Measurements from ENCODE around the gene BAG2.

The BAG2 gene

GRCh38 chr6:57174511-57174907 is 2.4 kb downstream of the BAG2 start:
- no peak for DNase-seq (ENCODE audit: low read depth)

- peak; percentile 38 for DNase-seq (ENCODE audit: low read depth)
Observed at GRCh38 chr6:57177545-57178265, 5.6 kb downstream of the BAG2 start.

GRCh38 chr6:57180596-57180995 is 8.5 kb downstream of the BAG2 start:
- DNase-seq (ENCODE audit: low read depth) = no peak

GRCh38 chr6:57182017-57182432 is 9.9 kb downstream of the BAG2 start:
- no peak for DNase-seq (ENCODE audit: low read depth)

- no peak for DNase-seq (ENCODE audit: low read depth)
Observed at GRCh38 chr6:57183336-57183735, 11.2 kb downstream of the BAG2 start.

- DNase-seq (ENCODE audit: low read depth) = peak; percentile 28
Observed at GRCh38 chr6:57190140-57190539, 18.0 kb downstream of the BAG2 start.

GRCh38 chr6:57193177-57193576 is 21.1 kb downstream of the BAG2 start:
- no peak for DNase-seq (ENCODE audit: low read depth)

GRCh38 chr6:57195457-57195856 is 23.3 kb downstream of the BAG2 start:
- no peak for DNase-seq (ENCODE audit: low read depth)

GRCh38 chr6:57198926-57199636 is 27.0 kb downstream of the BAG2 start:
- no peak for DNase-seq (ENCODE audit: low read depth)

GRCh38 chr6:57201718-57202117 is 29.6 kb downstream of the BAG2 start:
- no peak for DNase-seq (ENCODE audit: low read depth)

GRCh38 chr6:57205550-57206328 is 33.6 kb downstream of the BAG2 start:
- no peak for DNase-seq (ENCODE audit: low read depth)

- peak; percentile 9 for DNase-seq (ENCODE audit: low read depth)
Observed at GRCh38 chr6:57207141-57207540, 35.0 kb downstream of the BAG2 start.

- no peak for DNase-seq (ENCODE audit: low read depth)
Observed at GRCh38 chr6:57207872-57208271, 35.7 kb downstream of the BAG2 start.

- no peak for DNase-seq (ENCODE audit: low read depth)
Observed at GRCh38 chr6:57209030-57209429, 36.9 kb downstream of the BAG2 start.

- no peak for DNase-seq (ENCODE audit: low read depth)
Observed at GRCh38 chr6:57210060-57210459, 37.9 kb downstream of the BAG2 start.

GRCh38 chr6:57215260-57215659 is 43.1 kb downstream of the BAG2 start:
- no peak for DNase-seq (ENCODE audit: low read depth)

GRCh38 chr6:57216235-57217101 is 44.3 kb downstream of the BAG2 start:
- DNase-seq (ENCODE audit: low read depth) = peak; percentile 28

GRCh38 chr6:57217270-57217669 is 45.1 kb downstream of the BAG2 start:
- no peak for DNase-seq (ENCODE audit: low read depth)

- DNase-seq (ENCODE audit: low read depth) = no peak
Observed at GRCh38 chr6:57220083-57220703, 48.1 kb downstream of the BAG2 start.

- DNase-seq (ENCODE audit: low read depth) = peak; percentile 40
Observed at GRCh38 chr6:57221191-57221935, 49.2 kb downstream of the BAG2 start.

All from GM04504 (cell line).